ENCODE measurements around the gene SLC6A20.

DNA sequence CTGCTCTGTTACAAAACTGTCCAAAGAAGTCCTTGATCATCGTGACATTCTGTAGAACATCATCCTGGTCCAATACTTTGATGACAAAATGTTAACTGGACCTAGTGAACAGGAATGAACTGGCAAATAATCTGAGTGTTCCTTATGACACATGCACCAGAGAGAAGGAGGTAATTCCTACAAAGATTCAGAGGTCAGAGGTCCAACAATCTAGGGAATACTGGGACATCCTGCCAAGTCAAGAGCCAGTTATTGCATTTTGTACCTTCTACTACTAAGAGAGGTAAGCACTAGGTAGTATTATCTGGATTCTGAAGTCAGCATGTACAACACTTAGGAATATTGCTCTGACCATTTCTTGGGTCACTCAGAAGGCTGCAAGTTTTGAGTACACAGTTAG lies 24.8 kb upstream of the SLC6A20 start:
- TF ChIP-seq, protein P1, sequence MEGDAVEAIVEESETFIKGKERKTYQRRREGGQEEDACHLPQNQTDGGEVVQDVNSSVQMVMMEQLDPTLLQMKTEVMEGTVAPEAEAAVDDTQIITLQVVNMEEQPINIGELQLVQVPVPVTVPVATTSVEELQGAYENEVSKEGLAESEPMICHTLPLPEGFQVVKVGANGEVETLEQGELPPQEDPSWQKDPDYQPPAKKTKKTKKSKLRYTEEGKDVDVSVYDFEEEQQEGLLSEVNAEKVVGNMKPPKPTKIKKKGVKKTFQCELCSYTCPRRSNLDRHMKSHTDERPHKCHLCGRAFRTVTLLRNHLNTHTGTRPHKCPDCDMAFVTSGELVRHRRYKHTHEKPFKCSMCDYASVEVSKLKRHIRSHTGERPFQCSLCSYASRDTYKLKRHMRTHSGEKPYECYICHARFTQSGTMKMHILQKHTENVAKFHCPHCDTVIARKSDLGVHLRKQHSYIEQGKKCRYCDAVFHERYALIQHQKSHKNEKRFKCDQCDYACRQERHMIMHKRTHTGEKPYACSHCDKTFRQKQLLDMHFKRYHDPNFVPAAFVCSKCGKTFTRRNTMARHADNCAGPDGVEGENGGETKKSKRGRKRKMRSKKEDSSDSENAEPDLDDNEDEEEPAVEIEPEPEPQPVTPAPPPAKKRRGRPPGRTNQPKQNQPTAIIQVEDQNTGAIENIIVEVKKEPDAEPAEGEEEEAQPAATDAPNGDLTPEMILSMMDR (conservative IDR thresholded peaks at IDR 0.05), result no peak
- no peak for TF ChIP-seq ZFX (IDR thresholded peaks at IDR 0.05)
